IPS-18c (cell line): ENCODE results near the gene ACBD6.
"Not testable (repeated sequence)": the region's sequence is repeated elsewhere in the genome, so short reads cannot be mapped to it uniquely, and the experiment has no call there.

Experiments used
- H3K4me3 ChIP-seq: 2 replicates; pipeline ENCODE4 v1.7.0; 2013; ENCODE audit warnings: low read depth, mild to moderate bottlenecking, low read length, moderate library complexity; ENCODE audit not compliant: insufficient read depth
- H3K9me3 ChIP-seq: one replicate; pipeline ENCODE4 v1.6.1; 2013; ENCODE audit warnings: mild to moderate bottlenecking, low read length, moderate library complexity; ENCODE audit not compliant: control insufficient read depth, insufficient read depth

ACBD6 gene

GRCh38 chr1:180504186-180504585 is 1.8 kb upstream of the ACBD6 start:
- no peaks in the 10 kb centered on the region for H3K9me3 ChIP-seq
- H3K4me3 ChIP-seq, result no peak overlapping the region

- no peaks in the 10 kb centered on the region for H3K9me3 ChIP-seq
- H3K4me3 ChIP-seq, result peak overlapping the region; percentile 71
These were observed 994 bp upstream of the ACBD6 start for GRCh38 chr1:180503280-180503862.

GRCh38 chr1:180501865-180502360 is 464 bp downstream of the ACBD6 start:
- no peaks in the 10 kb centered on the region for H3K9me3 ChIP-seq
- peak overlapping the region; percentile 71 for H3K4me3 ChIP-seq

GRCh38 chr1:180500689-180501088 is 1.7 kb downstream of the ACBD6 start:
- H3K4me3 ChIP-seq, result no peak overlapping the region

GRCh38 chr1:180498594-180498993 is 3.8 kb downstream of the ACBD6 start:
- no peak overlapping the region for H3K4me3 ChIP-seq
- no peaks in the 10 kb centered on the region for H3K9me3 ChIP-seq

More at GRCh38 chr1:180500689-180501088, 1.7 kb downstream of the ACBD6 start:
- H3K9me3 ChIP-seq, result no peaks in the 10 kb centered on the region

GRCh38 chr1:180497826-180498225 is 4.6 kb downstream of the ACBD6 start:
- no peak overlapping the region for H3K4me3 ChIP-seq
- no peaks in the 10 kb centered on the region for H3K9me3 ChIP-seq

- H3K4me3 ChIP-seq, result no peak overlapping the region
- no peaks in the 10 kb centered on the region for H3K9me3 ChIP-seq
These were observed 8.0 kb downstream of the ACBD6 start for GRCh38 chr1:180494370-180494769.

GRCh38 chr1:180489976-180490375 is 12.4 kb downstream of the ACBD6 start:
- H3K4me3 ChIP-seq, result no peak overlapping the region
- H3K9me3 ChIP-seq, result no peaks in the 10 kb centered on the region

- Histone ChIP-seq H3K4me3 (no peak overlapping the region), H3K9me3 (no peaks in the 10 kb centered on the region)
These were observed 13.1 kb downstream of the ACBD6 start for GRCh38 chr1:180489313-180489712.

GRCh38 chr1:180488661-180489060 is 13.7 kb downstream of the ACBD6 start:
- H3K4me3 ChIP-seq, result no peak overlapping the region
- no peaks in the 10 kb centered on the region for H3K9me3 ChIP-seq

GRCh38 chr1:180486092-180486491 is 16.3 kb downstream of the ACBD6 start:
- H3K4me3 ChIP-seq, result no peak overlapping the region

GRCh38 chr1:180484490-180484889 is 17.9 kb downstream of the ACBD6 start:
- Histone ChIP-seq H3K9me3 (no peaks in the 10 kb centered on the region), H3K4me3 (no peak overlapping the region)

More at GRCh38 chr1:180486092-180486491, 16.3 kb downstream of the ACBD6 start:
- no peaks in the 10 kb centered on the region for H3K9me3 ChIP-seq

- no peaks in the 10 kb centered on the region for H3K9me3 ChIP-seq
- no peak overlapping the region for H3K4me3 ChIP-seq
These were observed 19.7 kb downstream of the ACBD6 start for GRCh38 chr1:180482425-180483275.

GRCh38 chr1:180470031-180470430 is 32.3 kb downstream of the ACBD6 start:
- no peaks in the 10 kb centered on the region for H3K9me3 ChIP-seq
- no peak overlapping the region for H3K4me3 ChIP-seq

- no peaks in the 10 kb centered on the region for H3K9me3 ChIP-seq
- no peak overlapping the region for H3K4me3 ChIP-seq
These were observed 34.1 kb downstream of the ACBD6 start for GRCh38 chr1:180468311-180468710.

GRCh38 chr1:180462102-180462501 is 40.3 kb downstream of the ACBD6 start:
- no peaks in the 10 kb centered on the region for H3K9me3 ChIP-seq

GRCh38 chr1:180461682-180462081 is 40.7 kb downstream of the ACBD6 start:
- not testable (repeated sequence) for H3K4me3 ChIP-seq, H3K9me3 ChIP-seq

More at GRCh38 chr1:180462102-180462501, 40.3 kb downstream of the ACBD6 start:
- no peak overlapping the region for H3K4me3 ChIP-seq

GRCh38 chr1:180458807-180459206 is 43.6 kb downstream of the ACBD6 start:
- Histone ChIP-seq H3K4me3 (no peak overlapping the region), H3K9me3 (no peaks in the 10 kb centered on the region)
